ENCODE data around the gene NFIA.

The NFIA gene

DNA sequence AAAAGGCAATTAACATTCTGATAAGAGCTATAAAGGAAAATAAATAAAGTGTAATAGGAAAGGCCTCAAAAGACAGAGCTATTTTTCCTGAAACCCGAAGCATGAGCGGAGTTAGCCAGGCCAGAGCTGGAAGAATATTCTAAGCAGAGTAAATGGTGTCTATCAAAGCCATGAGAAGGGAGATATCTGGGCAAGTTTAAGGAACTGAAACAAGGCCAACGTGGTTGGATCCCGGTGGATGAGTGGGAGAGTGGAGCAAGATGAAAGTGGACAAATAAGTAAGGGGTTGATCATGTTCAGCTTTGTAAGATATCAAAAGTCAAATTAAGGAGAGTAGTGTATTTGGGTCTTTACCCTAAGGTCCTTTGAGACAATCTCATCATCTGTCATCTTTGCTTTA, 408.6 kb downstream of the NFIA start:
- DNase-seq (ENCODE audit: low read depth in 2 of 2): peak in 1 of 2 donors; percentile 31
- TF ChIP-seq, protein P1, sequence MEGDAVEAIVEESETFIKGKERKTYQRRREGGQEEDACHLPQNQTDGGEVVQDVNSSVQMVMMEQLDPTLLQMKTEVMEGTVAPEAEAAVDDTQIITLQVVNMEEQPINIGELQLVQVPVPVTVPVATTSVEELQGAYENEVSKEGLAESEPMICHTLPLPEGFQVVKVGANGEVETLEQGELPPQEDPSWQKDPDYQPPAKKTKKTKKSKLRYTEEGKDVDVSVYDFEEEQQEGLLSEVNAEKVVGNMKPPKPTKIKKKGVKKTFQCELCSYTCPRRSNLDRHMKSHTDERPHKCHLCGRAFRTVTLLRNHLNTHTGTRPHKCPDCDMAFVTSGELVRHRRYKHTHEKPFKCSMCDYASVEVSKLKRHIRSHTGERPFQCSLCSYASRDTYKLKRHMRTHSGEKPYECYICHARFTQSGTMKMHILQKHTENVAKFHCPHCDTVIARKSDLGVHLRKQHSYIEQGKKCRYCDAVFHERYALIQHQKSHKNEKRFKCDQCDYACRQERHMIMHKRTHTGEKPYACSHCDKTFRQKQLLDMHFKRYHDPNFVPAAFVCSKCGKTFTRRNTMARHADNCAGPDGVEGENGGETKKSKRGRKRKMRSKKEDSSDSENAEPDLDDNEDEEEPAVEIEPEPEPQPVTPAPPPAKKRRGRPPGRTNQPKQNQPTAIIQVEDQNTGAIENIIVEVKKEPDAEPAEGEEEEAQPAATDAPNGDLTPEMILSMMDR (IDR thresholded peaks at IDR 0.05; ENCODE audit: low read depth, low read length): no peak
- H3K4me3 ChIP-seq (replicated peaks in 1 of 2; ENCODE audit: low read depth in 2 of 2, low read length in 2 of 2): no peak overlapping the region

DNA sequence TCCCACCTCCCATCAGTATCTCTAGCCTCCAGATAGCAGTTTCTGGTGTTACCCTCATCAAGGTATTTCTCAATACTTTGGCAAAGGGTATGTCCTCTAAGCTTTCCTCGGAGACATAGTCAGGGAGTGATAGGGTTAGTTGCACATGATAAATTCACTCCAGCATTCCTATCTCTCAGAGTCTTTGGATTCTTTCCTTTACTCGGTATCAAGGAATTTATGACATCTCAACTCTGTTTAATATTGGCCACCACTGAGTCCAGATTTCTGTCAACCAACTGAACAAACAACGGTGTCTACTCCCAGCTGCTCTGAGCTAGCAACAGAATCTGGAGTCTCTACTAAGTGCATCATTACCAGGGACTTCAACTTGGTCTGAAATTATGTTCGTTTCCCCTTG, 409.1 kb downstream of the NFIA start:
- TF ChIP-seq, protein P1 (IDR thresholded peaks at IDR 0.05; ENCODE audit: low read depth, low read length): no peak
- DNase-seq (ENCODE audit: low read depth in 2 of 2): peak in 1 of 2 donors; percentile 87
- no peak overlapping the region for H3K4me3 ChIP-seq (replicated peaks in 1 of 2; ENCODE audit: low read depth in 2 of 2, low read length in 2 of 2)

DNA sequence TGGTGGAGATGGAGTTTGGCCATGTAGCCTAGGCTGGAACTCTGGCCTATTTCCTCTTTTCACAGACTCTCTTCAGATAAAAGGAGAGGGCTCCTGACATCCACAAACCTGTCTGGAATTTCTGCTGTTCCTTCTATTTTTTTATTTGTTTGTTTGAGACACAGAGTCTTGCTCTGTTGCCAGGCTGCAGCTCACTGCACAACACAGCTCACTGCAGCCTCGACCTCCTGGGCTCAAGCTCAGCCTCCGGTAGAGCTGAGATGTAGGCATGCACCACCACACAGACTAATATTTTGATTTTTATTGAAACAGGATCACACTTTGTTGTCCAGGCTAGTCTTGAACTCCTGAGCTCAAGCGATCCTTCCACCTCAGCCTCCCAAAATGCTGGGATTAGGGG, 411.6 kb downstream of the NFIA start:
- no peak for DNase-seq (ENCODE audit: low read depth in 2 of 2)
- TF ChIP-seq, protein P1 (IDR thresholded peaks at IDR 0.05; ENCODE audit: low read depth, low read length): no peak
- no peak overlapping the region for H3K4me3 ChIP-seq (replicated peaks in 1 of 2; ENCODE audit: low read depth in 2 of 2, low read length in 2 of 2)

DNA sequence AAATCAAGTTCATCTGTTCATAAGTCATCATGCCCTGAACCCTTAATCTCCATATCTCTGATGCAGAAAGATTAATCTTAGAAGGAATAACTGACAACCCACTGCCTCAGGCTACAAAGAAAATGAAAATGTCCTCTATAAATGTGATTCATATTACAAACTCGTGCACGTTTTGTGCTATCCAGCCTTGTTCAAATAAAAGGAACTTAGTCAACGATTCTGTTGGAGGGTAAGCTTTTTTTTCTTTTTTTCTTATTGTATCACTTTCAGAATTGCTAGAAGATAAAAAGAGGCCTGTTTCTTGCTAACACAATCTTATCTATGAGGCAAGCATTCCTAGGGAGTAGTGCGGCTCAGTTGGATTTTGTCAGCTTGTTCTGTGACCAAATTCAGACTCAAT, 414.1 kb downstream of the NFIA start:
- no peak overlapping the region for H3K4me3 ChIP-seq (replicated peaks in 1 of 2; ENCODE audit: low read depth in 2 of 2, low read length in 2 of 2)
- TF ChIP-seq, protein P1 (IDR thresholded peaks at IDR 0.05; ENCODE audit: low read depth, low read length): no peak
- DNase-seq (ENCODE audit: low read depth in 2 of 2): peak; percentile 46 to 83

DNA sequence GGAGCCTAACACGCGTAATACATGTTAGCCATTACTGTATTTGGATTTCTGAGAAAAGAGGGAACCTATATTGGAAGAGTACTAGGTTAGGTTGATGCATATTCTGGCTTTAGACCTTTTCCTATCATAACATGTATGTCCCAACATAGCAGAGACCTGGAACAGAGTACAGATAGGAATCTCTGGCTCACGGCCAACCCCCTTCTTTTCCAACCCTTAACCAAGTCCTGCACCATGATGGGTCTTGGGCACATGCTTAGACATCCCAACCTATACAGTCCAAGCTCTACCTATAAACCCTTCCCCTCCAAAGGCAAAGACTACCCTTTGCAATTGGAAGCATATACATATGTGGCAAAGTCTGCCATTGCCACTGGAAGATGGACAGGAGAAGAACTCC, 414.7 kb downstream of the NFIA start:
- no peak overlapping the region for H3K4me3 ChIP-seq (replicated peaks in 1 of 2; ENCODE audit: low read depth in 2 of 2, low read length in 2 of 2)
- DNase-seq (ENCODE audit: low read depth in 2 of 2): no peak
- TF ChIP-seq, protein P1 (IDR thresholded peaks at IDR 0.05; ENCODE audit: low read depth, low read length): no peak

DNA sequence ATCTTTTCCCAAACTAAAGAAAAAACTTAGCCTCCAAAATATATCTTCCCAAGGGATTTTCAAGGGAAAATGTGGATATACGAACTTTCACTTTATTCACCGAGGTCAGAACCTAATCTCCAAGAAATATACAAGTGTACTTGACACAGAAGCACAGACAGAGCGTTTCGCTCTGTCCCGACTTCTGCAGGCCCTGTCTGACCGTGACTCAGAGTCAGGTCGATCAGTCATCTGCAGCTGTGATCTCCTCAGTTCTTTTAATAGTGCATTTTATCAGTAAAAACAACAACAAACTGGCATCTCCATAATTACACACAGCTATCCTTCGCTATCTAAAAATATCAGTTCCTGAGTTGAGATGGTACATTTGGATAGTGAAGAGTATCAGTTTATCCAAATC, 416.0 kb downstream of the NFIA start:
- peak in 1 of 2 donors; percentile 64 for DNase-seq (ENCODE audit: low read depth in 2 of 2)
- TF ChIP-seq, protein P1 (IDR thresholded peaks at IDR 0.05; ENCODE audit: low read depth, low read length): no peak
- H3K4me3 ChIP-seq (replicated peaks in 1 of 2; ENCODE audit: low read depth in 2 of 2, low read length in 2 of 2): no peak overlapping the region
